Sigmoid colon (tissue), 7 donors: Measurements from ENCODE around the gene SLC25A19. TPM values are rescaled to one million over a fixed set of nuclear protein-coding genes. Genes with fewer than 3 reads are reported as not detected.

Source experiments
- DNase-seq: peaks from one replicate; pipeline ENCODE4 v3.0.0-alpha.2; 2019
- H3K27ac ChIP-seq, 4 donors: fragments of 200-600 bp; sonication (generic); one replicate each; pipeline ENCODE4 v1.5.1; 2016 to 2019; ENCODE audit warnings: mild to moderate bottlenecking in 1 of 4
- H3K27me3 ChIP-seq, 3 donors: fragments of 200-600 bp; sonication (generic); one replicate each; pipeline ENCODE4 v1.5.1; 2019; ENCODE audit warnings: mild to moderate bottlenecking in 1 of 3
- H3K36me3 ChIP-seq, 4 donors: fragments of 200-600 bp; sonication (generic); one replicate each; pipeline ENCODE4 v1.5.1; 2016 to 2019
- H3K4me1 ChIP-seq, 4 donors: fragments of 200-600 bp; sonication (generic); one replicate each; pipeline ENCODE4 v1.5.1; 2017 to 2019
- H3K4me3 ChIP-seq, 4 donors: fragments of 200-600 bp; sonication (generic); one replicate each; pipeline ENCODE4 v1.5.1; 2017 to 2019; ENCODE audit warnings: mild to moderate bottlenecking in 2 of 4, moderate library complexity in 1 of 4
- H3K9me3 ChIP-seq, 4 donors: fragments of 200-600 bp in 3 of 4; sonication (generic) in 3 of 4; one replicate each; pipeline versions ENCODE4 v1.5.1 to v1.6.1; 2013 to 2019
- CTCF ChIP-seq, 4 experiments: fragments of 450-650 bp in 3 of 4; fragments of 200-600 bp in 1 of 4; IDR thresholded peaks; one replicate each; pipeline ENCODE4 v1.5.1; 2016 to 2019; ENCODE audit warnings: antibody characterized with exemption in 4 of 4, mild to moderate bottlenecking in 3 of 4, moderate library complexity in 2 of 4
- EP300 ChIP-seq, 4 donors: sonication (generic); formaldehyde crosslinking; IDR thresholded peaks; one replicate each; pipeline ENCODE4 v1.6.1; 2017; ENCODE audit warnings: antibody characterized with exemption in 4 of 4
- POLR2A ChIP-seq, 2 donors: fragments of 450-650 bp; IDR thresholded peaks; one replicate each; pipeline ENCODE4 v1.6.1; 2016; ENCODE audit warnings: antibody characterized with exemption in 2 of 2, mild to moderate bottlenecking in 2 of 2, moderate library complexity in 2 of 2
- POLR2AphosphoS5 ChIP-seq, 4 donors: sonication (generic); formaldehyde crosslinking; IDR thresholded peaks; one replicate each; pipeline ENCODE4 v1.6.1; 2017; ENCODE audit warnings: antibody characterized with exemption in 4 of 4
- WGBS, 2 donors: extraction: QIAGEN DNeasy Blood & Tissue Kit; methylation state at CpG; one replicate each; pipeline ENCODE4 v1.1.7; 2013; 5-methylcytosine and 5-hydroxymethylcytosine counted together
- intact Hi-C: fragments of 100-400 bp; cut with DNase I; formaldehyde crosslinking; loops from one replicate; pipeline ENCODE4 v1.15.1; 2023
- polyA plus RNA-seq, 3 donors: library from polyadenylated mRNA; stranded (reverse); fragments of 200-250 nt; gene quantifications; one replicate each; pipeline ENCODE4 v1.2.3, GENCODE V29; 2013
- total RNA-seq, 4 donors: library from RNA; depleted of rRNA; stranded (reverse); fragments of >200 nt; gene quantifications; one replicate each; pipeline ENCODE4 v1.1.0, GENCODE V29; 2016
- donor health status: healthy with polysubstance abuse.
- donor health status: Bipolar disorder and iron deficiency.
- donor health status: healthy.

SLC25A19 gene
- total RNA-seq (10 to 100 TPM in 3 of 4 donors, 1 to 10 TPM in 1; 8.7 to 19.6 (median 14.7) TPM), polyA plus RNA-seq (10 to 100 TPM in 2 of 3 donors, 1 to 10 TPM in 1; 5.4 to 20.1 (median 12.0) TPM)

GRCh38 chr17:75289115-75289831, at the start of gene SLC25A19:
Gene SLC25A19 (minus strand): TSS chr17:75289433. CDS start chr17:75286764, 2,669 bp downstream.
- peaks cover 0 to 18% (median 3%) of the 10 kb centered on the region in 4 donors for H3K36me3 ChIP-seq
- TF ChIP-seq POLR2A (IDR thresholded peaks at IDR 0.05), result peak; percentile 63 to 78
- TF ChIP-seq CTCF (IDR thresholded peaks at IDR 0.05), result no peak
- peak; percentile 82 to 97 (median 90) for TF ChIP-seq POLR2AphosphoS5 (IDR thresholded peaks at IDR 0.05)
- no peak for TF ChIP-seq EP300 (IDR thresholded peaks at IDR 0.05)
- no peaks in the 10 kb centered on the region for H3K9me3 ChIP-seq
- peak; percentile 100 for DNase-seq
- H3K4me1 ChIP-seq, result peaks cover 0 to 15% (median 5%) of the 10 kb centered on the region in 4 donors
- H3K27me3 ChIP-seq, result no peaks in the 10 kb centered on the region
- intact Hi-C loops, result loop anchor here (2.0 to 10.0 kb wide), 3 partner anchors 18 to 296 kb away; partner anchors contain the start of genes CASKIN2, MIF4GD, MYO15B and TSEN54
- H3K27ac ChIP-seq, result peak within 1 kb of the TSS; percentile 90 to 97 (median 94)
- 0% methylated on average over 65 of the region's 65 CpGs for WGBS, 2 donors
- peak within 1 kb of the TSS; percentile 65 to 78 (median 74) for H3K4me3 ChIP-seq

GRCh38 chr17:75338335-75338734, 49.1 kb upstream of the SLC25A19 start:
- Histone ChIP-seq H3K27me3 (no peaks in the 10 kb centered on the region), H3K27ac (peak overlapping the region in 1 of 4 donors; percentile 7), H3K4me1 (peaks cover 0 to 29% (median 19%) of the 10 kb centered on the region in 4 donors), H3K36me3 (no peaks in the 10 kb centered on the region), H3K4me3 (no peak overlapping the region), H3K9me3 (no peaks in the 10 kb centered on the region)
- intact Hi-C loops, result no loop called here
- peak; percentile 18 for DNase-seq
- WGBS, 2 donors, result 45 to 72% methylated on average over 6 of the region's 6 CpGs
- TF ChIP-seq EP300 (IDR thresholded peaks at IDR 0.05) (no peak), CTCF (IDR thresholded peaks at IDR 0.05) (no peak), POLR2A (IDR thresholded peaks at IDR 0.05) (no peak), POLR2AphosphoS5 (IDR thresholded peaks at IDR 0.05) (no peak)

- Histone ChIP-seq H3K36me3 (peaks cover 0 to 11% (median 5%) of the 10 kb centered on the region in 4 donors), H3K9me3 (no peaks in the 10 kb centered on the region), H3K4me1 (peaks cover 0 to 10% (median 5%) of the 10 kb centered on the region in 4 donors), H3K27me3 (no peaks in the 10 kb centered on the region), H3K27ac (no peak overlapping the region), H3K4me3 (no peak overlapping the region)
- TF ChIP-seq CTCF (IDR thresholded peaks at IDR 0.05) (no peak), POLR2A (IDR thresholded peaks at IDR 0.05) (no peak), EP300 (IDR thresholded peaks at IDR 0.05) (no peak), POLR2AphosphoS5 (IDR thresholded peaks at IDR 0.05) (no peak)
- WGBS, 2 donors, result 82 to 93% methylated on average over 3 of the region's 3 CpGs
- peak; percentile 2 for DNase-seq
- intact Hi-C loops, result no loop called here
Measured at GRCh38 chr17:75335315-75335714, 46.1 kb upstream of the SLC25A19 start.

GRCh38 chr17:75334723-75335122, 45.5 kb upstream of the SLC25A19 start:
- Histone ChIP-seq H3K4me1 (peaks cover 0 to 9% (median 3%) of the 10 kb centered on the region in 4 donors), H3K27ac (no peak overlapping the region), H3K4me3 (no peak overlapping the region), H3K36me3 (peaks cover 0 to 14% (median 5%) of the 10 kb centered on the region in 4 donors), H3K9me3 (no peaks in the 10 kb centered on the region), H3K27me3 (no peaks in the 10 kb centered on the region)
- peak; percentile 4 for DNase-seq
- TF ChIP-seq POLR2A (IDR thresholded peaks at IDR 0.05), result no peak
- TF ChIP-seq EP300 (IDR thresholded peaks at IDR 0.05), result no peak
- no peak for TF ChIP-seq CTCF (IDR thresholded peaks at IDR 0.05)
- no peak for TF ChIP-seq POLR2AphosphoS5 (IDR thresholded peaks at IDR 0.05)
- 96% methylated on average over 3 of the region's 3 CpGs for WGBS, 2 donors
- intact Hi-C loops, result loop anchor here (5.0 kb wide), 1 partner anchor 38 kb away; no protein-coding TSS in a partner anchor
